ENCODE measurements around the gene RERGL.

GRCh38 chr12:18135086-18135485, 45.1 kb upstream of the RERGL start:
- TF ChIP-seq POLR2AphosphoS5 (IDR thresholded peaks at IDR 0.05; ENCODE audit: borderline replicate concordance, low read depth, low read length) (no peak), EZH2 (IDR thresholded peaks at IDR 0.05) (no peak)
